ENCODE data around the gene KIF11. TPM values are rescaled to one million over a fixed set of nuclear protein-coding genes. Genes with fewer than 3 reads are reported as not detected.

The KIF11 gene
- total and polyA plus RNA-seq, 4 experiments from 2014 or later, result 0.87 to 2.1 (median 1.5) TPM

DNA sequence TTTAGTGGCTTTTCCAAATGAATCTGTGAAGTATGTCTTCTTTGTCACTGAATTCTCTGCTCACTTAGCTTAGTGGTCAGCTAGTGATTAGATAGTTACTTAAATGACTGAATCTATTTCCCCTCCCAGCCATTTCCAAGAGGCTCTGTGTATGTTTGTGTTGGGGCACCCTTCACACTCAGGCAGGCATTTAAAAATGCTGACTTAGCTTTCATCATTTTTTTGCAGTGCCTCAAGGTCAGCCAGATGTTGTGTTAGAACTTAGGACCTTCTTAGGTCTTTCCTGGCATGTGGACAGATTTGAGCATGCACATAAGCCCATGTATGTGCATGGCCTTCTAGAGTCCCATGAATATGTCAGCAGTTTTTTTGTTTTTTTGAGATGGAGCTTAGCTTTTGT lies 71.4 kb downstream of the KIF11 start:
- CTCF ChIA-PET (ENCODE audit: partially characterized antibody), result interaction anchor here (0.6 kb wide), 1 partner anchor 1712 kb away, joined by 3 read pairs; no protein-coding TSS in a partner anchor
- Histone ChIP-seq H3K4me1 (ENCODE audit: insufficient read depth, low read length) (no peaks in the 10 kb centered on the region), H3K9me3 (ENCODE audit: control insufficient read depth in 1 of 2, low read length in 2 of 2) (peaks cover 0 to 10% of the 10 kb centered on the region in 2 donors), H3K36me3 (ENCODE audit: insufficient read depth, low read length) (no peaks in the 10 kb centered on the region), H3K4me3 (ENCODE audit: low read length in 2 of 2) (no peak overlapping the region), H3K27ac (ENCODE audit: low read depth, low read length) (no peak overlapping the region), H3K27me3 (ENCODE audit: insufficient read depth, low read length) (no peaks in the 10 kb centered on the region)
- no peak overlapping the region for H3K4me3 Mint-ChIP-seq
- H3K27me3 Mint-ChIP-seq, result no peaks in the 10 kb centered on the region
- intact Hi-C loops (cut with micrococcal nuclease), result no loop called here
- peaks cover 5 to 41% (median 25%) of the 10 kb centered on the region in 8 donors for H3K9me3 Mint-ChIP-seq
- POLR2A ChIA-PET (ENCODE audit: partially characterized antibody), result no interaction called here
- H3K4me1 Mint-ChIP-seq, result no peaks in the 10 kb centered on the region
- H3K36me3 Mint-ChIP-seq, result peaks cover 3 to 7% of the 10 kb centered on the region in 2 donors
- no peak overlapping the region for H3K27ac Mint-ChIP-seq
- no peak for DNase-seq

DNA sequence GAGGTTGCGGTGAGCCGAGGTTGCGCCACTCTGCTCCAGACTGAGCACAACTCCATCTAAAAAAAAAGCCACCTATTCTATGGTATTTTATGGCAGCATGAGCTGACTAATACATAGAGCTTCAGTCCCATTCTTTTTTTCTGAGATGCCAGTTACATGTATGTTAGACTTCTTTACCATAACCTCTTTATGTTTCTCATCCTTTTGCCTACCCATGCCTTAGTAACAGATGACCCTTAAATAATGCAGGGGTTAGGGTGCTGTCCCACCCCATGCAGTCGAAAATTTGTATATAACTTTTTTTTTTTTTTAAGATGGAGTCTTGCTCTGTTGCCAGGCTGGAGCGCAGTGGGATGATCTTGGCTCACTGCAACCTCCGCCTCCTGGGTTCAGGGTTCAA lies 74.1 kb downstream of the KIF11 start:
- H3K36me3 Mint-ChIP-seq, result peaks cover 3 to 7% of the 10 kb centered on the region in 2 donors

DNA sequence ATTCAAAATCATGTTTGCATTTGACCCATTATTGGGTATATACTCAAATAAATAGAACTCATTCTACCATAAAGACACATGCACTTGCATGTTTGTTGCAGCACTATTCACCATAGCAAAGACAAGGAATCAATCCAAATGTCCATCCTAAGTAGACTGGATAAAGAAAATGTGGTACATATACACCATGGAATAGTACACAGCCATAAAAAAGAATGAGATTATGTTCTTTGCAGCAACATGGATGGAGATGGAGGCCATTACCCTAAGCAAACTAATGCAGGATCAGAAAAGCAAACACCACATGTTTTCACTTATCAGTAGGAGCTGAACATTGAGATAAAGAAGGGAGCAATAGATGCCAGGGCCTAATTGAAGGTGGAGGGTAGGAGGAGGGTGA lies 84.8 kb downstream of the KIF11 start:
- ChIA-PET POLR2A (ENCODE audit: partially characterized antibody) (no interaction called here), CTCF (ENCODE audit: partially characterized antibody) (no interaction called here)
- Mint-ChIP-seq H3K9me3 (peaks cover 0 to 5% (median 0%) of the 10 kb centered on the region in 8 donors), H3K4me3 (no peak overlapping the region), H3K4me1 (no peaks in the 10 kb centered on the region), H3K27me3 (peaks cover 3 to 9% of the 10 kb centered on the region in 2 donors), H3K36me3 (no peaks in the 10 kb centered on the region), H3K27ac (no peak overlapping the region)
- DNase-seq, result no peak
- H3K27ac ChIP-seq (ENCODE audit: low read depth, low read length), result no peak overlapping the region
- H3K4me3 ChIP-seq (ENCODE audit: low read length in 2 of 2), result no peak overlapping the region
- intact Hi-C loops (cut with micrococcal nuclease), result no loop called here
- H3K27me3 ChIP-seq (ENCODE audit: insufficient read depth, low read length), result no peaks in the 10 kb centered on the region
- no peaks in the 10 kb centered on the region for H3K36me3 ChIP-seq (ENCODE audit: insufficient read depth, low read length)
- no peaks in the 10 kb centered on the region for H3K4me1 ChIP-seq (ENCODE audit: insufficient read depth, low read length)
- H3K9me3 ChIP-seq (ENCODE audit: control insufficient read depth in 1 of 2, low read length in 2 of 2), result no peaks in the 10 kb centered on the region

More for the DNA sequence above, 74.1 kb downstream of the KIF11 start:
- peaks cover 5 to 35% (median 22%) of the 10 kb centered on the region in 8 donors for H3K9me3 Mint-ChIP-seq
- Histone ChIP-seq H3K4me1 (ENCODE audit: insufficient read depth, low read length) (no peaks in the 10 kb centered on the region), H3K36me3 (ENCODE audit: insufficient read depth, low read length) (no peaks in the 10 kb centered on the region), H3K4me3 (ENCODE audit: low read length in 2 of 2) (no peak overlapping the region), H3K9me3 (ENCODE audit: control insufficient read depth in 1 of 2, low read length in 2 of 2) (peaks cover 0 to 10% of the 10 kb centered on the region in 2 donors), H3K27ac (ENCODE audit: low read depth, low read length) (no peak overlapping the region), H3K27me3 (ENCODE audit: insufficient read depth, low read length) (no peaks in the 10 kb centered on the region)
- ChIA-PET CTCF (ENCODE audit: partially characterized antibody) (no interaction called here), POLR2A (ENCODE audit: partially characterized antibody) (no interaction called here)
- H3K4me1 Mint-ChIP-seq, result no peaks in the 10 kb centered on the region
- peaks cover 0 to 2% of the 10 kb centered on the region in 2 donors for H3K27me3 Mint-ChIP-seq
- H3K27ac Mint-ChIP-seq, result no peak overlapping the region
- intact Hi-C loops (cut with micrococcal nuclease), result no loop called here
- no peak for DNase-seq
- no peak overlapping the region for H3K4me3 Mint-ChIP-seq

DNA sequence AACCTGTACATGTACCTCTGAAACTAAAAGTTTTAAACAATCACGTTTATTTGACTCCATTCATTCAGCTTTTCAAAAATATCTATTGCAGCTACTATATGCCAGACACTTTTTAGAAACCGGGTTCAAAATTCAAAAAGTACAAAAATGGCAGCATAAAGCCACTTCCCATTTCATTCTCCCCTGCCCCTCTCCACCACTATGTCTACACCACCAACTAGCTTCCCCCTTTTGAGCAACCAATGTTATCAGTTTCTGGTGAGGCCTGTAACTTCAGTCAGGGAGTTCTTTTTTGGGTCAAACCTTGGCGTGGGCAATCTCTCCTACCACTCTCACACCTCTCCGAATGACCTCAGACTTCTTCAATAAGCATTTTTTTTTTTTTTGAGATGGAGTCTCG lies 85.3 kb downstream of the KIF11 start:
- Histone ChIP-seq H3K4me1 (ENCODE audit: insufficient read depth, low read length) (no peaks in the 10 kb centered on the region), H3K27me3 (ENCODE audit: insufficient read depth, low read length) (no peaks in the 10 kb centered on the region), H3K9me3 (ENCODE audit: control insufficient read depth in 1 of 2, low read length in 2 of 2) (no peaks in the 10 kb centered on the region), H3K4me3 (ENCODE audit: low read length in 2 of 2) (no peak overlapping the region), H3K27ac (ENCODE audit: low read depth, low read length) (no peak overlapping the region), H3K36me3 (ENCODE audit: insufficient read depth, low read length) (no peaks in the 10 kb centered on the region)
- Mint-ChIP-seq H3K4me1 (no peaks in the 10 kb centered on the region), H3K27ac (no peak overlapping the region), H3K4me3 (no peak overlapping the region), H3K9me3 (peaks cover 0 to 5% (median 0%) of the 10 kb centered on the region in 8 donors), H3K36me3 (no peaks in the 10 kb centered on the region), H3K27me3 (peaks cover 3 to 10% of the 10 kb centered on the region in 2 donors)
- ChIA-PET CTCF (ENCODE audit: partially characterized antibody) (interaction anchor here (0.7 kb wide), 1 partner anchor 80 kb away, joined by 3 read pairs; no protein-coding TSS in a partner anchor), POLR2A (ENCODE audit: partially characterized antibody) (no interaction called here)
- intact Hi-C loops (cut with micrococcal nuclease), result no loop called here
- no peak for DNase-seq

GRCh38 chr10:92681306-92681834 lies 88.4 kb downstream of the KIF11 start:
- Mint-ChIP-seq H3K4me3 (no peak overlapping the region), H3K27me3 (peaks cover 7 to 8% of the 10 kb centered on the region in 2 donors), H3K4me1 (no peaks in the 10 kb centered on the region), H3K9me3 (peaks cover 0 to 9% (median 3%) of the 10 kb centered on the region in 8 donors), H3K27ac (no peak overlapping the region), H3K36me3 (no peaks in the 10 kb centered on the region)
- intact Hi-C loops (cut with micrococcal nuclease), result no loop called here
- Histone ChIP-seq H3K4me3 (ENCODE audit: low read length in 2 of 2) (no peak overlapping the region), H3K27ac (ENCODE audit: low read depth, low read length) (no peak overlapping the region), H3K4me1 (ENCODE audit: insufficient read depth, low read length) (no peaks in the 10 kb centered on the region), H3K27me3 (ENCODE audit: insufficient read depth, low read length) (no peaks in the 10 kb centered on the region), H3K36me3 (ENCODE audit: insufficient read depth, low read length) (no peaks in the 10 kb centered on the region), H3K9me3 (ENCODE audit: control insufficient read depth in 1 of 2, low read length in 2 of 2) (no peaks in the 10 kb centered on the region)
- CTCF ChIA-PET (ENCODE audit: partially characterized antibody), result interaction anchor here (0.6 kb wide), 1 partner anchor 188 kb away, joined by 3 read pairs; no protein-coding TSS in a partner anchor
- DNase-seq, result no peak
- POLR2A ChIA-PET (ENCODE audit: partially characterized antibody), result no interaction called here

DNA sequence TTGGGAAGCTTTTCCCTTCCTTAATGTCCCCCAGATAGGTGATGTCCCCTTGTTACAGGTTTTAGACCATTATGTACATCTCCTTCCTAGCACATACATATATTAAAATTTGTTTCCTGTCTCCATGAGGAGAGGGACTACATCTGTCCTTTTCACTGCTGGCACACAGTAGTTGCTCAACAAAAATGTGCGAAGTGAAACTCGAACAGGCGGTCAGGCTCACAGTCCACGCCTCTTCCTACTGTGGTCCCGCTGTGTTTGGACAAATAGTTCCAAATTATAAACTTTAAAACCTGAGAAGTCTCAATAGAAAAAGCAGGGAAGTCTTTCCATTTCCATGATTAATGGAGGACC lies 95.6 kb downstream of the KIF11 start:
- Histone ChIP-seq H3K27ac (ENCODE audit: low read depth, low read length) (no peak overlapping the region), H3K27me3 (ENCODE audit: insufficient read depth, low read length) (peaks cover 37% of the 10 kb centered on the region), H3K9me3 (ENCODE audit: control insufficient read depth in 1 of 2, low read length in 2 of 2) (no peaks in the 10 kb centered on the region), H3K4me1 (ENCODE audit: insufficient read depth, low read length) (peaks cover 25% of the 10 kb centered on the region), H3K4me3 (ENCODE audit: low read length in 2 of 2) (peak overlapping the region in 1 of 2 donors; percentile 41), H3K36me3 (ENCODE audit: insufficient read depth, low read length) (no peaks in the 10 kb centered on the region)
- H3K27ac Mint-ChIP-seq, result peak overlapping the region in 2 of 7 donors; percentile 62 to 68
- DNase-seq, result no peak
- peak overlapping the region; percentile 70 to 86 (median 84) for H3K4me3 Mint-ChIP-seq
- ChIA-PET POLR2A (ENCODE audit: partially characterized antibody) (interaction anchor here (1.0 kb wide), 1 partner anchor 340 kb away, joined by 3 read pairs; no protein-coding TSS in a partner anchor), CTCF (ENCODE audit: partially characterized antibody) (no interaction called here)
- peaks cover 0 to 9% (median 2%) of the 10 kb centered on the region in 8 donors for H3K9me3 Mint-ChIP-seq
- intact Hi-C loops (cut with micrococcal nuclease), result no loop called here
- H3K36me3 Mint-ChIP-seq, result peaks cover 0 to 1% of the 10 kb centered on the region in 2 donors
- H3K4me1 Mint-ChIP-seq, result peaks cover 9 to 33% (median 26%) of the 10 kb centered on the region in 4 donors
- H3K27me3 Mint-ChIP-seq, result peaks cover 31 to 36% of the 10 kb centered on the region in 2 donors

DNA sequence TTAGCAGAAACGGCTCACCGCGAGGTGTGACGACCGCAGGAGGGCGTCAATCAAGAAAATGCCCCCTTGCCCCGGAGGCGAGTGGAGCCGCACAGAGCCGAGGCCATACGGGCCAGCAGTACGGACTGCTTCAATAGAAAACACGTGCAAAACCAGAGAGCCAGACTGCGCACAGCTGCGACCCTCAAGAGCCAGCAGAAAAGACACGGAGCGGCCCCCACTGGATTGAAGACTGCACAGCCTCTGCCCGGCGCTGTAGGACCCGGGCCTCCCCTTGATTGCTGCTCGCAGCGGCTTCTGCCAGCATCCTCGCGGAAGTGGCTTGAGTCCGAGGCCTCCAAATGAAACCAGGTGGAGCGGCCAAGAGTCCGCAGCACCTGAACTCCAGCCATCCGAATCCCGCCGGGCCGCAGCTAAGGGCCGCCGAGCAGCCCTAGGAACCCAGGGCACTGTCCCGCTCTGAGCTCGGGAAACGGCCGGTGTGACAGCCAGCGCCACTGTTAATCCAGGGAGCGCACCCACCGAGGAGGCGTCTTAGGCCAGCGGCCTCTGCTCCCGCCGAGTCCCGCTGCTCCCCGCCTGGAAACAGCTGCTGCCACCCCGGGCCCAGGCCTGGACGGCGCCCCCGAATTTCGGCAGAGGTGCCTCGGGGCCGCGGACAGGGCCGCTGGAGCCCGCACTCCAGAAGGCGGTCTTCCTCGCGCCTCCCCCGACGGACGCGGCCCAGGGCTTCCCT lies 96.2 kb downstream of the KIF11 start:
- H3K27ac Mint-ChIP-seq, result peak overlapping the region in 3 of 7 donors; percentile 13 to 68 (median 41)
- DNase-seq, result peak in 3 of 5 donors; percentile 17 to 38 (median 37)
- peaks cover 0 to 9% (median 2%) of the 10 kb centered on the region in 8 donors for H3K9me3 Mint-ChIP-seq
- peaks cover 9 to 33% (median 26%) of the 10 kb centered on the region in 4 donors for H3K4me1 Mint-ChIP-seq
- H3K4me3 ChIP-seq (ENCODE audit: low read length in 2 of 2), result peak overlapping the region in 1 of 2 donors; percentile 41
- intact Hi-C loops (cut with micrococcal nuclease), result no loop called here
- peaks cover 25% of the 10 kb centered on the region for H3K4me1 ChIP-seq (ENCODE audit: insufficient read depth, low read length)
- peaks cover 37% of the 10 kb centered on the region for H3K27me3 ChIP-seq (ENCODE audit: insufficient read depth, low read length)
- H3K27ac ChIP-seq (ENCODE audit: low read depth, low read length), result no peak overlapping the region
- H3K4me3 Mint-ChIP-seq, result peak overlapping the region; percentile 70 to 86 (median 84)
- ChIA-PET CTCF (ENCODE audit: partially characterized antibody) (no interaction called here), POLR2A (ENCODE audit: partially characterized antibody) (interaction anchor here (1.0 kb wide), 1 partner anchor 10 kb away, joined by 9 read pairs; no protein-coding TSS in a partner anchor)
- H3K36me3 Mint-ChIP-seq, result peaks cover 0 to 1% of the 10 kb centered on the region in 2 donors
- H3K36me3 ChIP-seq (ENCODE audit: insufficient read depth, low read length), result no peaks in the 10 kb centered on the region
- peaks cover 31 to 37% of the 10 kb centered on the region in 2 donors for H3K27me3 Mint-ChIP-seq
- H3K9me3 ChIP-seq (ENCODE audit: control insufficient read depth in 1 of 2, low read length in 2 of 2), result no peaks in the 10 kb centered on the region

Measured in CD4-positive, alpha-beta memory T cell (primary cell).